Endothelial cell of umbilical vein (primary cell): ENCODE data around the gene IQCE. TPM values are rescaled to one million over a fixed set of nuclear protein-coding genes. Genes with fewer than 3 reads are reported as not detected.

Experiments
- BruUV-seq: library from RNA; stranded (reverse); fragments of 400-500 nt; replicated peaks from 2 replicates; lab custom pipeline; 2021; lab: Mats Ljungman, UMichigan
- CTCF ChIA-PET: fragments of 300-600, 350-600 bp; sonication (Branson Sonifier 250); formaldehyde crosslinking; loops from one replicate; lab custom pipeline; 2021; ENCODE audit warnings: antibody characterized with exemption, inconsistent platforms; lab: Charles Lee
- POLR2A ChIA-PET: fragments of 300-600, 350-600 bp; sonication (Branson Sonifier 250); formaldehyde crosslinking; loops from one replicate; lab custom pipeline; 2021; ENCODE audit warnings: antibody characterized with exemption, inconsistent platforms; lab: Charles Lee
- DNase-seq: peaks from one replicate; pipeline ENCODE4 v3.0.0-alpha.2; 2011; ENCODE audit warnings: low read depth, low spot score
- FAIRE-seq: peaks from 2 replicates; lab custom pipeline; 2011; peaks lifted over from hg19 to GRCh38; lab: Jason Lieb, UNC
- H2AFZ ChIP-seq: 2 replicates; pipeline ENCODE4 v1.6.0; 2012; ENCODE audit warnings: low read depth, low read length, control low read depth, inconsistent platforms
- H3K27ac ChIP-seq: 2 replicates; pipeline ENCODE4 v1.5.1; 2011; ENCODE audit warnings: low read depth, mild to moderate bottlenecking, control low read depth, low read length, moderate library complexity; ENCODE audit not compliant: insufficient read depth
- H3K27me3 ChIP-seq, 2 experiments: 2 replicates each; pipeline versions ENCODE4 v1.6.0 to v1.6.1; 2011; ENCODE audit warnings: low read length in 2 of 2, mixed read lengths in 1 of 2; ENCODE audit not compliant: control insufficient read depth in 2 of 2, insufficient read depth in 2 of 2
- H3K36me3 ChIP-seq, 2 experiments: 2 replicates in 1 of 2; 3 replicates in 1 of 2; pipeline ENCODE4 v1.5.1; 2011; ENCODE audit warnings: low read length in 2 of 2, mild to moderate bottlenecking in 1 of 2, moderate library complexity in 1 of 2; ENCODE audit not compliant: control insufficient read depth in 2 of 2, insufficient read depth in 2 of 2; ENCODE audit errors: extremely low read depth in 1 of 2
- H3K4me1 ChIP-seq: 3 replicates; pipeline ENCODE4 v1.5.1; 2011; ENCODE audit warnings: mild to moderate bottlenecking, low read length; ENCODE audit not compliant: control insufficient read depth, insufficient read depth; ENCODE audit errors: extremely low read depth
- H3K4me2 ChIP-seq: 2 replicates; pipeline ENCODE4 v1.6.1; 2011; ENCODE audit warnings: low read length, control low read depth, mixed read lengths; ENCODE audit not compliant: insufficient read depth
- H3K4me3 ChIP-seq, 3 experiments: fragments of 200-600 bp in 1 of 3; sonication (generic), shearing (Covaris generic) in 1 of 3; replicated peaks in 1 of 3; 2 replicates each; pipeline ENCODE4 v1.5.1; 2011 to 2016; ENCODE audit warnings: control low read depth in 3 of 3, low read length in 3 of 3, mild to moderate bottlenecking in 2 of 3, inconsistent platforms in 1 of 3, low read depth in 1 of 3, moderate library complexity in 1 of 3; ENCODE audit not compliant: insufficient read depth in 1 of 3
- H3K79me2 ChIP-seq: 2 replicates; pipeline ENCODE4 v1.6.0; 2012; ENCODE audit warnings: low read length, inconsistent platforms; ENCODE audit not compliant: control insufficient read depth, insufficient read depth
- H3K9ac ChIP-seq: replicated peaks from 2 replicates; pipeline ENCODE3; 2011; ENCODE audit warnings: low read length, control low read depth; ENCODE audit not compliant: insufficient read depth; ENCODE audit errors: extremely low read depth
- H3K9me1 ChIP-seq: replicated peaks from 3 replicates; pipeline ENCODE4 v1.6.0; 2011; ENCODE audit warnings: mild to moderate bottlenecking, low read length; ENCODE audit not compliant: control insufficient read depth, insufficient read depth; ENCODE audit errors: extremely low read depth
- H3K9me3 ChIP-seq: replicated peaks from 2 replicates; pipeline ENCODE4 v1.5.1; 2012; ENCODE audit warnings: low read length, inconsistent platforms; ENCODE audit not compliant: control insufficient read depth, insufficient read depth
- H4K20me1 ChIP-seq: replicated peaks from 2 replicates; pipeline ENCODE3; 2011; ENCODE audit warnings: mild to moderate bottlenecking, low read length; ENCODE audit not compliant: control insufficient read depth, insufficient read depth; ENCODE audit errors: extremely low read depth
- GATA2 ChIP-seq: IDR thresholded peaks from 2 replicates; pipeline ENCODE4 v1.7.0; 2011; ENCODE audit warnings: low read depth, mild to moderate bottlenecking, moderate library complexity, mixed read lengths, low read length; ENCODE audit not compliant: insufficient read length, insufficient read depth
- MYC ChIP-seq: IDR thresholded peaks from one replicate; pipeline ENCODE4 v1.6.1; 2011; ENCODE audit warnings: mild to moderate bottlenecking, low read depth, low read length
- dilution Hi-C: fragments of 300-500 bp; cut with MboI; formaldehyde crosslinking; loops from one replicate; pipeline ENCODE4 v1.15.0; 2019; ENCODE audit warnings: low sequenced_read_pairs; ENCODE audit not compliant: extremely low pct_ligation_motif_present
- intact Hi-C: fragments of 100-400 bp; cut with micrococcal nuclease; formaldehyde crosslinking; loops from one replicate; pipeline ENCODE4 v1.10.0; 2022
- polyA plus RNA-seq, 4 experiments: library from polyadenylated mRNA; depleted of rRNA in 3 of 4; stranded (reverse) in 3 of 4; unstranded in 1 of 4; fragments of >200 nt; gene quantifications; 2 replicates each; pipeline versions ENCODE4 v1.2.1 to v1.2.3, GENCODE V29; 2011 to 2012; ENCODE audit warnings: missing spikeins in 1 of 4
- total RNA-seq: library from RNA; stranded (reverse); gene quantifications from 2 replicates; pipeline ENCODE4 v1.2.3, GENCODE V29; 2021
- TF ChIP-seq, protein P1 (sequence below), 2 donors: IDR thresholded peaks; 1 replicate in 1 of 2; 2 replicates in 1 of 2; pipeline ENCODE4 v1.5.1; 2011; ENCODE audit warnings: low read length in 2 of 2, mild to moderate bottlenecking in 2 of 2, moderate library complexity in 2 of 2, control low read depth in 1 of 2, inconsistent platforms in 1 of 2, low read depth in 1 of 2; ENCODE audit not compliant: insufficient read depth in 1 of 2; ENCODE audit errors: extremely low read depth in 1 of 2

Gene IQCE
- total and polyA plus RNA-seq, 2 donors (not counting 3 experiments of a cell fraction or from before 2014, with no cell fraction given), result 4.9 to 14.5 TPM

- dilution Hi-C loops, result no loop called here
- Histone ChIP-seq H3K9ac (no peak overlapping the region), H3K27ac (no peak overlapping the region), H3K9me1 (no peaks in the 10 kb centered on the region), H3K4me2 (no peak overlapping the region), H4K20me1 (no peaks in the 10 kb centered on the region), H3K36me3 (no peaks in the 10 kb centered on the region), H3K4me1 (peaks cover 57% of the 10 kb centered on the region), H3K9me3 (no peaks in the 10 kb centered on the region), H2AFZ (no peak overlapping the region), H3K27me3 (no peaks in the 10 kb centered on the region), H3K4me3 (no peak overlapping the region), H3K79me2 (no peaks in the 10 kb centered on the region)
- FAIRE-seq (no peak), DNase-seq (no peak)
- intact Hi-C loops, result loop anchor here (5.0 to 10.0 kb wide), 2 partner anchors 117 to 120 kb away; partner anchors contain the start of gene CHST12
- ChIA-PET CTCF (interaction anchor here (1.4 kb wide), 2 partner anchors 56 to 65 kb away, joined by 3 to 4 read pairs; no protein-coding TSS in a partner anchor), POLR2A (no interaction called here)
- BruUV-seq, result no TSS peak
- TF ChIP-seq GATA2 (no peak), MYC (no peak)
- TF ChIP-seq, protein P1, sequence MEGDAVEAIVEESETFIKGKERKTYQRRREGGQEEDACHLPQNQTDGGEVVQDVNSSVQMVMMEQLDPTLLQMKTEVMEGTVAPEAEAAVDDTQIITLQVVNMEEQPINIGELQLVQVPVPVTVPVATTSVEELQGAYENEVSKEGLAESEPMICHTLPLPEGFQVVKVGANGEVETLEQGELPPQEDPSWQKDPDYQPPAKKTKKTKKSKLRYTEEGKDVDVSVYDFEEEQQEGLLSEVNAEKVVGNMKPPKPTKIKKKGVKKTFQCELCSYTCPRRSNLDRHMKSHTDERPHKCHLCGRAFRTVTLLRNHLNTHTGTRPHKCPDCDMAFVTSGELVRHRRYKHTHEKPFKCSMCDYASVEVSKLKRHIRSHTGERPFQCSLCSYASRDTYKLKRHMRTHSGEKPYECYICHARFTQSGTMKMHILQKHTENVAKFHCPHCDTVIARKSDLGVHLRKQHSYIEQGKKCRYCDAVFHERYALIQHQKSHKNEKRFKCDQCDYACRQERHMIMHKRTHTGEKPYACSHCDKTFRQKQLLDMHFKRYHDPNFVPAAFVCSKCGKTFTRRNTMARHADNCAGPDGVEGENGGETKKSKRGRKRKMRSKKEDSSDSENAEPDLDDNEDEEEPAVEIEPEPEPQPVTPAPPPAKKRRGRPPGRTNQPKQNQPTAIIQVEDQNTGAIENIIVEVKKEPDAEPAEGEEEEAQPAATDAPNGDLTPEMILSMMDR (IDR thresholded peaks at IDR 0.05; ENCODE audit: extremely low read depth in 1 of 2, insufficient read depth in 1 of 2, low read depth in 1 of 2, low read length in 2 of 2), result no peak
Observed at GRCh38 chr7:2524808-2525657, 33.7 kb upstream of the IQCE start.
